K562 (cell line): ENCODE measurements around the gene FRMD4B. TPM values are rescaled to one million over a fixed set of nuclear protein-coding genes. Genes with fewer than 3 reads are reported as not detected.

Experiments
- CEBPB ChIP-seq: fragments of 450-650 bp; IDR thresholded peaks from 2 replicates; pipeline ENCODE4 v1.6.1; 2016; ENCODE audit warnings: missing genetic modification characterization, missing compliant biosample characterization
- CEBPG ChIP-seq, 3 experiments: fragments of 200-800 bp in 1 of 3; sonication (Bioruptor generic) in 1 of 3; sonication (generic) in 1 of 3; formaldehyde crosslinking in 1 of 3; IDR thresholded peaks in 2 of 3; conservative IDR thresholded peaks in 1 of 3; 2 replicates each; pipeline versions ENCODE4 v1.6.1 to v1.8.0; 2016 to 2022; ENCODE audit warnings: missing compliant biosample characterization in 2 of 3, missing genetic modification characterization in 2 of 3, mild to moderate bottlenecking in 1 of 3, missing genetic modification reagents in 1 of 3
- CHCHD3 ChIP-seq: fragments of 250-450 bp; sonication (Bioruptor Pico); IDR thresholded peaks from 2 replicates; pipeline ENCODE4 v2.1.2; 2022; ENCODE audit warnings: mild to moderate bottlenecking
- CHD1 ChIP-seq: fragments of 200-600 bp; sonication (generic); IDR thresholded peaks from one replicate; pipeline ENCODE4 v1.6.1; 2012; ENCODE audit warnings: mild to moderate bottlenecking, moderate library complexity, low read length, inconsistent platforms
- KAT7 ChIP-seq: sonication (generic); formaldehyde crosslinking; IDR thresholded peaks from 2 replicates; pipeline ENCODE4 v1.8.0; 2022; ENCODE audit warnings: missing genetic modification reagents, mild to moderate bottlenecking, borderline replicate concordance
- KLF13 ChIP-seq: fragments of 450-650 bp; IDR thresholded peaks from 2 replicates; pipeline ENCODE4 v1.6.1; 2016; ENCODE audit warnings: missing genetic modification characterization, low read depth, mild to moderate bottlenecking, missing compliant biosample characterization, moderate library complexity, borderline replicate concordance
- NCOA1 ChIP-seq: fragments of 450-650 bp; IDR thresholded peaks from 2 replicates; pipeline ENCODE4 v1.6.1; 2016; ENCODE audit warnings: low read depth
- NUFIP1 ChIP-seq: fragments of 450-650 bp; IDR thresholded peaks from 2 replicates; pipeline ENCODE4 v1.6.1; 2018; ENCODE audit not compliant: partially characterized antibody
- RHOXF2B ChIP-seq: fragments of 250-450 bp; sonication (Bioruptor Pico); conservative IDR thresholded peaks from 2 replicates; pipeline ENCODE4 v1.5.1; 2021
- U2AF2 ChIP-seq: fragments of 200-400 bp; formaldehyde crosslinking; optimal IDR thresholded peaks from 2 replicates; pipeline ENCODE3; 2017; ENCODE audit warnings: low read depth, mild to moderate bottlenecking, low read length
- WHSC1 ChIP-seq: IDR thresholded peaks from one replicate; pipeline ENCODE4 v1.6.1; 2012; ENCODE audit warnings: low read length, control low read depth, inconsistent platforms
- ZBTB7A ChIP-seq: IDR thresholded peaks from 2 replicates; pipeline ENCODE4 v1.6.1; 2011; ENCODE audit warnings: low read depth, mild to moderate bottlenecking, low read length, moderate library complexity, borderline replicate concordance; ENCODE audit not compliant: control insufficient read depth
- ZNF174 ChIP-seq: fragments of 250-450 bp; sonication (Bioruptor Pico); IDR thresholded peaks from 2 replicates; pipeline ENCODE4 v1.4.0; 2020; ENCODE audit warnings: mild to moderate bottlenecking
- ZNF282 ChIP-seq: sonication (generic); formaldehyde crosslinking; IDR thresholded peaks from 2 replicates; pipeline ENCODE4 v1.8.1; 2023; ENCODE audit warnings: missing genetic modification reagents
- polyA plus RNA-seq, 8 experiments: library from polyadenylated mRNA; depleted of rRNA in 4 of 8; stranded (reverse) in 5 of 8; unstranded in 3 of 8; fragments of >200 nt; fragmentation: Nextera tagmentation in 2 of 8; fragmentation: Illumina TruSeq in 1 of 8; extraction: Ambion mirVana in 2 of 8; extraction: Trizol in 1 of 8; gene quantifications; 2 replicates each; pipeline versions ENCODE4 v1.2.1 to v1.2.3, GENCODE V29; 2011 to 2014; ENCODE audit warnings: inconsistent platforms in 1 of 8, missing spikeins in 1 of 8
- total RNA-seq, 7 experiments: library from RNA; depleted of rRNA in 6 of 7; stranded (reverse); fragments of >200 nt in 6 of 7; fragmentation: Illumina TruSeq in 2 of 7; extraction: Trizol in 2 of 7; gene quantifications; 2 replicates each; pipeline versions ENCODE4 v1.2.1 to v1.2.3, GENCODE V29; 2011 to 2021; ENCODE audit warnings: low replicate concordance in 1 of 7
- TF ChIP-seq, protein P1 (sequence below): fragments of 450-650 bp; IDR thresholded peaks from 2 replicates; pipeline ENCODE4 v1.6.1; 2016; ENCODE audit warnings: mild to moderate bottlenecking, moderate library complexity

FRMD4B gene
- total and polyA plus RNA-seq, 9 of the 15 experiments (the other 6 are each of a cell fraction or from before 2014, with no cell fraction given): 0.03 to 0.09 (median 0.04) TPM; not detected in 3

DNA sequence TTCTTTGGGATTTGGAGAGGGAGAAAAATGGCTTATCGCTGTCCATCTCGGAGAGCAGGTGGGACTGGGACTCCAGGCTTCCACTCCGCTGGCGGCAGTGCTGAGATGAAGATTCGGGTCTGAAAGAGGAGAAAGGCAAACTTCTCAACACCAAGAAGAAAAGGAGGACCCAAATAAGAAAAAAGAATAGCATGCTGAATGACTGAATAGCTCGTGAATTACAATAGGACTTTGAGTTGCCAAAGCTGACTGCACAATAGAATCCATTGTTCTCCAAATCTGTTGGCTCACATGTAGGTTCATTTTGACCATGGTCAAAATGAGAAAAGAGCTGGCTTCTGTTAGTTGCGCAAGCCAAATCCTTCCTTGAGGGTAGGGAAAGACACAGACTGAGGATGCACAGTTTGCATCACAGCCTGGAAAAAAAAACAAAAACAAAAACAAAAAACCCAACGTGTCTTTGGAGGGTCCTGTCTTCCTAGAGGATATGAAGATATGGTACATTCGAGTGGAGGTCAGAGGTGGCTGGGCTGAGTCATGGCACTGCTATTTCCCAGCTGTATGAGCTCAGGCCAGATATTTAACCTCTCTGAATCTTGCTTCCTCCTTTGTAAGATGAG, 204.2 kb downstream of the FRMD4B start (continued):
- TF ChIP-seq, protein P1, sequence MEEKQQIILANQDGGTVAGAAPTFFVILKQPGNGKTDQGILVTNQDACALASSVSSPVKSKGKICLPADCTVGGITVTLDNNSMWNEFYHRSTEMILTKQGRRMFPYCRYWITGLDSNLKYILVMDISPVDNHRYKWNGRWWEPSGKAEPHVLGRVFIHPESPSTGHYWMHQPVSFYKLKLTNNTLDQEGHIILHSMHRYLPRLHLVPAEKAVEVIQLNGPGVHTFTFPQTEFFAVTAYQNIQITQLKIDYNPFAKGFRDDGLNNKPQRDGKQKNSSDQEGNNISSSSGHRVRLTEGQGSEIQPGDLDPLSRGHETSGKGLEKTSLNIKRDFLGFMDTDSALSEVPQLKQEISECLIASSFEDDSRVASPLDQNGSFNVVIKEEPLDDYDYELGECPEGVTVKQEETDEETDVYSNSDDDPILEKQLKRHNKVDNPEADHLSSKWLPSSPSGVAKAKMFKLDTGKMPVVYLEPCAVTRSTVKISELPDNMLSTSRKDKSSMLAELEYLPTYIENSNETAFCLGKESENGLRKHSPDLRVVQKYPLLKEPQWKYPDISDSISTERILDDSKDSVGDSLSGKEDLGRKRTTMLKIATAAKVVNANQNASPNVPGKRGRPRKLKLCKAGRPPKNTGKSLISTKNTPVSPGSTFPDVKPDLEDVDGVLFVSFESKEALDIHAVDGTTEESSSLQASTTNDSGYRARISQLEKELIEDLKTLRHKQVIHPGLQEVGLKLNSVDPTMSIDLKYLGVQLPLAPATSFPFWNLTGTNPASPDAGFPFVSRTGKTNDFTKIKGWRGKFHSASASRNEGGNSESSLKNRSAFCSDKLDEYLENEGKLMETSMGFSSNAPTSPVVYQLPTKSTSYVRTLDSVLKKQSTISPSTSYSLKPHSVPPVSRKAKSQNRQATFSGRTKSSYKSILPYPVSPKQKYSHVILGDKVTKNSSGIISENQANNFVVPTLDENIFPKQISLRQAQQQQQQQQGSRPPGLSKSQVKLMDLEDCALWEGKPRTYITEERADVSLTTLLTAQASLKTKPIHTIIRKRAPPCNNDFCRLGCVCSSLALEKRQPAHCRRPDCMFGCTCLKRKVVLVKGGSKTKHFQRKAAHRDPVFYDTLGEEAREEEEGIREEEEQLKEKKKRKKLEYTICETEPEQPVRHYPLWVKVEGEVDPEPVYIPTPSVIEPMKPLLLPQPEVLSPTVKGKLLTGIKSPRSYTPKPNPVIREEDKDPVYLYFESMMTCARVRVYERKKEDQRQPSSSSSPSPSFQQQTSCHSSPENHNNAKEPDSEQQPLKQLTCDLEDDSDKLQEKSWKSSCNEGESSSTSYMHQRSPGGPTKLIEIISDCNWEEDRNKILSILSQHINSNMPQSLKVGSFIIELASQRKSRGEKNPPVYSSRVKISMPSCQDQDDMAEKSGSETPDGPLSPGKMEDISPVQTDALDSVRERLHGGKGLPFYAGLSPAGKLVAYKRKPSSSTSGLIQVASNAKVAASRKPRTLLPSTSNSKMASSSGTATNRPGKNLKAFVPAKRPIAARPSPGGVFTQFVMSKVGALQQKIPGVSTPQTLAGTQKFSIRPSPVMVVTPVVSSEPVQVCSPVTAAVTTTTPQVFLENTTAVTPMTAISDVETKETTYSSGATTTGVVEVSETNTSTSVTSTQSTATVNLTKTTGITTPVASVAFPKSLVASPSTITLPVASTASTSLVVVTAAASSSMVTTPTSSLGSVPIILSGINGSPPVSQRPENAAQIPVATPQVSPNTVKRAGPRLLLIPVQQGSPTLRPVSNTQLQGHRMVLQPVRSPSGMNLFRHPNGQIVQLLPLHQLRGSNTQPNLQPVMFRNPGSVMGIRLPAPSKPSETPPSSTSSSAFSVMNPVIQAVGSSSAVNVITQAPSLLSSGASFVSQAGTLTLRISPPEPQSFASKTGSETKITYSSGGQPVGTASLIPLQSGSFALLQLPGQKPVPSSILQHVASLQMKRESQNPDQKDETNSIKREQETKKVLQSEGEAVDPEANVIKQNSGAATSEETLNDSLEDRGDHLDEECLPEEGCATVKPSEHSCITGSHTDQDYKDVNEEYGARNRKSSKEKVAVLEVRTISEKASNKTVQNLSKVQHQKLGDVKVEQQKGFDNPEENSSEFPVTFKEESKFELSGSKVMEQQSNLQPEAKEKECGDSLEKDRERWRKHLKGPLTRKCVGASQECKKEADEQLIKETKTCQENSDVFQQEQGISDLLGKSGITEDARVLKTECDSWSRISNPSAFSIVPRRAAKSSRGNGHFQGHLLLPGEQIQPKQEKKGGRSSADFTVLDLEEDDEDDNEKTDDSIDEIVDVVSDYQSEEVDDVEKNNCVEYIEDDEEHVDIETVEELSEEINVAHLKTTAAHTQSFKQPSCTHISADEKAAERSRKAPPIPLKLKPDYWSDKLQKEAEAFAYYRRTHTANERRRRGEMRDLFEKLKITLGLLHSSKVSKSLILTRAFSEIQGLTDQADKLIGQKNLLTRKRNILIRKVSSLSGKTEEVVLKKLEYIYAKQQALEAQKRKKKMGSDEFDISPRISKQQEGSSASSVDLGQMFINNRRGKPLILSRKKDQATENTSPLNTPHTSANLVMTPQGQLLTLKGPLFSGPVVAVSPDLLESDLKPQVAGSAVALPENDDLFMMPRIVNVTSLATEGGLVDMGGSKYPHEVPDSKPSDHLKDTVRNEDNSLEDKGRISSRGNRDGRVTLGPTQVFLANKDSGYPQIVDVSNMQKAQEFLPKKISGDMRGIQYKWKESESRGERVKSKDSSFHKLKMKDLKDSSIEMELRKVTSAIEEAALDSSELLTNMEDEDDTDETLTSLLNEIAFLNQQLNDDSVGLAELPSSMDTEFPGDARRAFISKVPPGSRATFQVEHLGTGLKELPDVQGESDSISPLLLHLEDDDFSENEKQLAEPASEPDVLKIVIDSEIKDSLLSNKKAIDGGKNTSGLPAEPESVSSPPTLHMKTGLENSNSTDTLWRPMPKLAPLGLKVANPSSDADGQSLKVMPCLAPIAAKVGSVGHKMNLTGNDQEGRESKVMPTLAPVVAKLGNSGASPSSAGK: no peak
- TF ChIP-seq NUFIP1: no peak
- no peak for TF ChIP-seq ZBTB7A
- TF ChIP-seq KLF13 (tag): no peak
- no peak for TF ChIP-seq CHCHD3
- no peak for TF ChIP-seq ZNF282
- no peak for TF ChIP-seq U2AF2
- TF ChIP-seq ZNF174 (CRISPR knock-in tag): no peak
- no peak for TF ChIP-seq KAT7
- no peak for TF ChIP-seq CHD1
- no peak for TF ChIP-seq NCOA1
- no peak for TF ChIP-seq CEBPG (CRISPR knock-in tag; IDR thresholded peaks at IDR 0.05)
- peak; percentile 36 to 37; a peak in 2 of 4 replicates for TF ChIP-seq CEBPG (tag; conservative IDR thresholded peaks at IDR 0.05 in 1 of 2, IDR thresholded peaks at IDR 0.05 in 1 of 2)
- no peak for TF ChIP-seq RHOXF2B (CRISPR knock-in tag)
- TF ChIP-seq WHSC1: no peak
- peak; percentile 46; the same call in 1 of the 2 replicates for TF ChIP-seq CEBPB (tag)
